GM19023 (cell line): ENCODE results near the gene DPH1.
"Not testable (repeated sequence)": the region's sequence is repeated elsewhere in the genome, so short reads cannot be mapped to it uniquely, and the experiment has no call there.

Experiments
- ATAC-seq: cut with Tn5 transposase; IDR thresholded peaks from one replicate; pipeline ENCODE4 v1.9.1; 2021; ENCODE audit warnings: mild to moderate bottlenecking, moderate library complexity; ENCODE audit not compliant: unreplicated experiment

The DPH1 gene

GRCh38 chr17:2008332-2009126 lies 21.4 kb upstream of the DPH1 start:
- no peak for ATAC-seq

- no peak for ATAC-seq
Observed at GRCh38 chr17:2009737-2010136, 20.2 kb upstream of the DPH1 start.

- no peak for ATAC-seq
Observed at GRCh38 chr17:2011411-2012371, 18.3 kb upstream of the DPH1 start.

GRCh38 chr17:2012499-2012898 lies 17.5 kb upstream of the DPH1 start:
- ATAC-seq = no peak

- ATAC-seq = not testable (repeated sequence)
Observed at GRCh38 chr17:2013220-2013993, 16.5 kb upstream of the DPH1 start.

GRCh38 chr17:2013994-2014317 lies 16.0 kb upstream of the DPH1 start:
- no peak for ATAC-seq

- no peak for ATAC-seq
Observed at GRCh38 chr17:2015314-2015713, 14.6 kb upstream of the DPH1 start.

- no peak for ATAC-seq
Observed at GRCh38 chr17:2016494-2016893, 13.5 kb upstream of the DPH1 start.

- ATAC-seq = no peak
Observed at GRCh38 chr17:2017274-2017941, 12.5 kb upstream of the DPH1 start.

GRCh38 chr17:2018716-2019510 lies 11.0 kb upstream of the DPH1 start:
- no peak for ATAC-seq

- ATAC-seq = no peak
Observed at GRCh38 chr17:2019723-2020122, 10.2 kb upstream of the DPH1 start.

GRCh38 chr17:2020721-2021120 lies 9.2 kb upstream of the DPH1 start:
- ATAC-seq = no peak

- ATAC-seq = no peak
Observed at GRCh38 chr17:2022647-2023240, 7.2 kb upstream of the DPH1 start.

GRCh38 chr17:2023256-2023655 lies 6.7 kb upstream of the DPH1 start:
- no peak for ATAC-seq

- no peak for ATAC-seq
Observed at GRCh38 chr17:2023692-2024571, 6.0 kb upstream of the DPH1 start.

- ATAC-seq = no peak
Observed at GRCh38 chr17:2024572-2025219, 5.3 kb upstream of the DPH1 start.

- no peak for ATAC-seq
Observed at GRCh38 chr17:2025220-2025621, 4.7 kb upstream of the DPH1 start, which contains the start of gene RTN4RL1. Gene RTN4RL1, minus strand, starts transcription at chr17:2025334. Its CDS starts 469 bp downstream, at chr17:2024865.
